Loucy (cell line): Measurements from ENCODE around the gene HNF4A.

Experiments
- H2AFZ ChIP-seq: fragments of 200-600 bp; sonication (generic); 2 replicates; pipeline ENCODE4 v1.6.0; 2016; ENCODE audit warnings: antibody characterized with exemption, mild to moderate bottlenecking, low read length, moderate library complexity
- H3F3A ChIP-seq: fragments of 200-600 bp; 2 replicates; pipeline ENCODE4 v1.6.0; 2016; ENCODE audit warnings: antibody characterized with exemption, low read depth, mild to moderate bottlenecking
- H3K27me3 ChIP-seq: fragments of 200-600 bp; sonication (generic); 2 replicates; pipeline ENCODE4 v1.6.1; 2014; ENCODE audit warnings: low read length, mild to moderate bottlenecking; ENCODE audit not compliant: insufficient read depth, poor library complexity, severe bottlenecking
- H3K36me3 ChIP-seq: fragments of 200-600 bp; sonication (generic); 2 replicates; pipeline ENCODE4 v1.6.1; 2016; ENCODE audit warnings: low read length; ENCODE audit not compliant: insufficient read depth
- H3K4me1 ChIP-seq: fragments of 200-600 bp; sonication (generic); 2 replicates; pipeline ENCODE4 v1.5.1; 2014; ENCODE audit warnings: low read length, mild to moderate bottlenecking; ENCODE audit not compliant: insufficient read depth, poor library complexity, severe bottlenecking
- H3K4me2 ChIP-seq: fragments of 200-600 bp; sonication (generic); 2 replicates; pipeline ENCODE4 v1.6.0; 2014; ENCODE audit warnings: antibody characterized with exemption, low read length, low read depth, mild to moderate bottlenecking; ENCODE audit not compliant: poor library complexity, severe bottlenecking
- H3K4me3 ChIP-seq: fragments of 200-600 bp; sonication (generic); 2 replicates; pipeline ENCODE4 v1.5.1; 2014; ENCODE audit warnings: low read length, mild to moderate bottlenecking, mixed read lengths; ENCODE audit not compliant: poor library complexity, severe bottlenecking
- H3K79me2 ChIP-seq: fragments of 200-600 bp; sonication (generic); 2 replicates; pipeline ENCODE4 v1.6.1; 2014; ENCODE audit warnings: low read length; ENCODE audit not compliant: insufficient read depth
- H3K9ac ChIP-seq: fragments of 200-600 bp; sonication (generic); 2 replicates; pipeline ENCODE4 v1.6.0; 2014; ENCODE audit warnings: mild to moderate bottlenecking, low read depth, low read length, moderate library complexity; ENCODE audit not compliant: poor library complexity, severe bottlenecking
- H3K9me2 ChIP-seq: fragments of 200-600 bp; sonication (generic); replicated peaks from 2 replicates; pipeline ENCODE4 v1.6.1; 2016; ENCODE audit warnings: low read depth, low read length, mixed read lengths
- H3K9me3 ChIP-seq: fragments of 200-600 bp; sonication (generic); 2 replicates; pipeline ENCODE4 v1.6.1; 2014; ENCODE audit warnings: mild to moderate bottlenecking, antibody characterized with exemption, low read length, low read depth; ENCODE audit not compliant: insufficient read depth
- H4K20me1 ChIP-seq: fragments of 200-600 bp; sonication (generic); 2 replicates; pipeline ENCODE4 v1.6.0; 2014; ENCODE audit warnings: antibody characterized with exemption, low read length, mild to moderate bottlenecking; ENCODE audit not compliant: insufficient read depth, poor library complexity, severe bottlenecking
- EZH2phosphoT487 ChIP-seq: fragments of 200-600 bp; IDR thresholded peaks from 2 replicates; pipeline ENCODE4 v1.6.1; 2018; ENCODE audit warnings: antibody characterized with exemption, mild to moderate bottlenecking, moderate library complexity, borderline replicate concordance
- TF ChIP-seq, protein P1 (sequence below): fragments of 200-600 bp; sonication (generic); conservative IDR thresholded peaks from 2 replicates; pipeline ENCODE4 v1.5.1; 2014; ENCODE audit warnings: mild to moderate bottlenecking, antibody characterized with exemption, low read length

HNF4A gene

DNA sequence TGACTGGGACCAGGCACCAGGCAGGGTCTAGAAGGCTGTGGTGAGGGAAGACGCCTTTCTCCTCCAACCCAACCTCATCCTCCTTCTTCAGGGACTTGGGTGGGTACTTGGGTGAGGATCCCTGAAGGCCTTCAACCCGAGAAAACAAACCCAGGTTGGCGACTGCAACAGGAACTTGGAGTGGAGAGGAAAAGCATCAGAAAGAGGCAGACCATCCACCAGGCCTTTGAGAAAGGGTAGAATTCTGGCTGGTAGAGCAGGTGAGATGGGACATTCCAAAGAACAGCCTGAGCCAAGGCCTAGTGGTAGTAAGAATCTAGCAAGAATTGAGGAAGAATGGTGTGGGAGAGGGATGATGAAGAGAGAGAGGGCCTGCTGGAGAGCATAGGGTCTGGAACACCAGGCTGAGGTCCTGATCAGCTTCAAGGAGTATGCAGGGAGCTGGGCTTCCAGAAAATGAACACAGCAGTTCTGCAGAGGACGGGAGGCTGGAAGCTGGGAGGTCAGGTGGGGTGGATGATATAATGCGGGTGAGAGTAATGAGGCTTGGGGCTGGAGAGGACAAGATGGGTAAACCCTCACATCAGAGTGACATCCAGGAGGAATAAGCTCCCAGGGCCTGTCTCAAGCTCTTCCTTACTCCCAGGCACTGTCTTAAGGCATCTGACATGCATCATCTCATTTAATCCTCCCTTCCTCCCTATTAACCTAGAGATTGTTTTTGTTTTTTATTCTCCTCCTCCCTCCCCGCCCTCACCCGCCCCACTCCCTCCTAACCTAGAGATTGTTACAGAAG, 75.0 kb downstream of the HNF4A start:
- TF ChIP-seq, protein P1, sequence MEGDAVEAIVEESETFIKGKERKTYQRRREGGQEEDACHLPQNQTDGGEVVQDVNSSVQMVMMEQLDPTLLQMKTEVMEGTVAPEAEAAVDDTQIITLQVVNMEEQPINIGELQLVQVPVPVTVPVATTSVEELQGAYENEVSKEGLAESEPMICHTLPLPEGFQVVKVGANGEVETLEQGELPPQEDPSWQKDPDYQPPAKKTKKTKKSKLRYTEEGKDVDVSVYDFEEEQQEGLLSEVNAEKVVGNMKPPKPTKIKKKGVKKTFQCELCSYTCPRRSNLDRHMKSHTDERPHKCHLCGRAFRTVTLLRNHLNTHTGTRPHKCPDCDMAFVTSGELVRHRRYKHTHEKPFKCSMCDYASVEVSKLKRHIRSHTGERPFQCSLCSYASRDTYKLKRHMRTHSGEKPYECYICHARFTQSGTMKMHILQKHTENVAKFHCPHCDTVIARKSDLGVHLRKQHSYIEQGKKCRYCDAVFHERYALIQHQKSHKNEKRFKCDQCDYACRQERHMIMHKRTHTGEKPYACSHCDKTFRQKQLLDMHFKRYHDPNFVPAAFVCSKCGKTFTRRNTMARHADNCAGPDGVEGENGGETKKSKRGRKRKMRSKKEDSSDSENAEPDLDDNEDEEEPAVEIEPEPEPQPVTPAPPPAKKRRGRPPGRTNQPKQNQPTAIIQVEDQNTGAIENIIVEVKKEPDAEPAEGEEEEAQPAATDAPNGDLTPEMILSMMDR: no peak
- no peak for TF ChIP-seq EZH2phosphoT487
- no peak overlapping the region for H3K4me3 ChIP-seq
- no peaks in the 10 kb centered on the region for H3K9me2 ChIP-seq
- H3K36me3 ChIP-seq: no peaks in the 10 kb centered on the region
- H4K20me1 ChIP-seq: no peaks in the 10 kb centered on the region
- no peaks in the 10 kb centered on the region for H3K27me3 ChIP-seq
- no peak overlapping the region for H2AFZ ChIP-seq
- H3F3A ChIP-seq: no peaks in the 10 kb centered on the region
- no peaks in the 10 kb centered on the region for H3K9me3 ChIP-seq
- H3K79me2 ChIP-seq: no peaks in the 10 kb centered on the region
- H3K4me1 ChIP-seq: no peaks in the 10 kb centered on the region
- no peak overlapping the region for H3K9ac ChIP-seq
- H3K4me2 ChIP-seq: no peak overlapping the region

DNA sequence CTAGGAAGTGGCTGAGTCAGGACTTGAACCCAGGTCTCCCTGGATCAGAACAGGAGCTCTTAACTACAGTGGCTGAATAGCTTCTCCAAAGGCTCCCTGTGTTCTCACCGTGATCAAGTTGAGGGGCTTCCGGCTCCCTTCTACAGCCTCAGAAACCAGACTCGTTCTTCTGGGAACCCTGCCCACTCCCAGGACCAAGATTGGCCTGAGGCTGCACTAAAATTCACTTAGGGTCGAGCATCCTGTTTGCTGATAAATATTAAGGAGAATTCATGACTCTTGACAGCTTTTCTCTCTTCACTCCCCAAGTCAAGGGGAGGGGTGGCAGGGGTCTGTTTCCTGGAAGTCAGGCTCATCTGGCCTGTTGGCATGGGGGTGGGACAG, 75.6 kb downstream of the HNF4A start:
- Histone ChIP-seq H3K4me3 (no peak overlapping the region), H3K9me2 (no peaks in the 10 kb centered on the region), H3K4me1 (no peaks in the 10 kb centered on the region), H3K9me3 (no peaks in the 10 kb centered on the region), H3K4me2 (no peak overlapping the region), H4K20me1 (no peaks in the 10 kb centered on the region), H3K9ac (no peak overlapping the region), H2AFZ (no peak overlapping the region), H3F3A (no peaks in the 10 kb centered on the region), H3K79me2 (no peaks in the 10 kb centered on the region), H3K36me3 (no peaks in the 10 kb centered on the region), H3K27me3 (no peaks in the 10 kb centered on the region)
- TF ChIP-seq, protein P1: no peak
- TF ChIP-seq EZH2phosphoT487: no peak

DNA sequence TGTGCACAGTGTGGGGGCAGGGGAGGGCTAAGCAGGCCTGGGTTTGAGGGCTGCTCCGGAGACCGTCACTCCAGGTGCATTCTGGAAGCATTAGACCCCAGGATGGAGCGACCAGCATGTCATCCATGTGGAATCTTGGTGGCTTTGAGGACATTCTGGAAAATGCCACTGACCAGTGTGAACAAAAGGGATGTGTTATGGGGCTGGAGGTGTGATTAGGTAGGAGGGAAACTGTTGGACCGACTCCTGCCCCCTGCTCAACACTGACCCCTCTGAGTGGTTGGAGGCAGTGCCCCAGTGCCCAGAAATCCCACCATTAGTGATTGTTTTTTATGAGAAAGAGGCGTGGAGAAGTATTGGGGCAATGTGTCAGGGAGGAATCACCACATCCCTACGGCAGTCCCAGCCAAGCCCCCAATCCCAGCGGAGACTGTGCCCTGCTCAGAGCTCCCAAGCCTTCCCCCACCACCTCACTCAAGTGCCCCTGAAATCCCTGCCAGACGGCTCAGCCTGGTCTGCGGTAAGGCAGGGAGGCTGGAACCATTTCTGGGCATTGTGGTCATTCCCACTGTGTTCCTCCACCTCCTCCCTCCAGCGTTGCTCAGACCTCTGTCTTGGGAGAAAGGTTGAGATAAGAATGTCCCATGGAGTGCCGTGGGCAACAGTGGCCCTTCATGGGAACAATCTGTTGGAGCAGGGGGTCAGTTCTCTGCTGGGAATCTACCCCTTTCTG, 76.2 kb downstream of the HNF4A start:
- no peaks in the 10 kb centered on the region for H3K4me1 ChIP-seq
- no peaks in the 10 kb centered on the region for H4K20me1 ChIP-seq
- H3K9ac ChIP-seq: no peak overlapping the region
- H3K4me3 ChIP-seq: no peak overlapping the region
- no peak overlapping the region for H2AFZ ChIP-seq
- no peaks in the 10 kb centered on the region for H3K9me3 ChIP-seq
- no peaks in the 10 kb centered on the region for H3K9me2 ChIP-seq
- no peaks in the 10 kb centered on the region for H3K79me2 ChIP-seq
- TF ChIP-seq EZH2phosphoT487: no peak
- TF ChIP-seq, protein P1: no peak; the same call in 1 of the 2 replicates
- H3F3A ChIP-seq: no peaks in the 10 kb centered on the region
- H3K36me3 ChIP-seq: no peaks in the 10 kb centered on the region
- no peaks in the 10 kb centered on the region for H3K27me3 ChIP-seq
- no peak overlapping the region for H3K4me2 ChIP-seq
